GM19035 (cell line): ENCODE data around the gene SGCD.

Experiments used
- ATAC-seq: cut with Tn5 transposase; IDR thresholded peaks from one replicate; pipeline ENCODE4 v1.9.1; 2021; ENCODE audit not compliant: unreplicated experiment

SGCD gene

DNA sequence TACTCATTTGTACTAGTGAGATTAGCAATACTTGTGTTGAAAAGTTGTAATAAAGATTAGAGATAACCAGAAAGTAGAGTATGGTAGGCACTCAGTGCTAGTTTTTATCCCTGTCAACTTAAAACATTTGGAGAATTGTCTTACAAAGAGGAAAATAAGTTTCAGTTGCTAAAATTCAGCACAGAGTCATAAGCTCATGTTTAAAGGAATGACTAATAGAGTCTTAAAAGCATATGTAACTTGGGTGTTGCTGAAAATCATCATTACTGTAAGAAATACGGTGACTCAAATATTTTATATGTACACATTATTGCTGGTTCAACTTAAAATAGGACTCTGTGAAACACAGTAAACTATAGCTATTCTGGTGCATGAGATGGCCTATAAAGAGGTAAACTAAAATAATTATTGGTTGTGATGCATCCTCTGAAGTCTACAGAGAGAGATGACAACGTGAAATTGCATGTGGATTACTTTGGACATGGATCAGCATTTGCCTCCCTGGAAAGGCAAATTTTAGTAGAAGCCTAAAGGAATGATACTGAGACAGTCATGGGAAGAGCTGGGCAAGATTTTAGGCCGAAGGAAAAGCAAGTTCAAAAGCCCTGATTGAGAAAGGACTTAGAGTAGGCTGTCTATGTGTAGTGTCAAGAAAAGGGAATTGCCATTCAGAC lies 34.6 kb downstream of the SGCD start:
- no peak for ATAC-seq

- ATAC-seq = no peak
Measured at GRCh38 chr5:156363861-156364260, 36.9 kb downstream of the SGCD start.

DNA sequence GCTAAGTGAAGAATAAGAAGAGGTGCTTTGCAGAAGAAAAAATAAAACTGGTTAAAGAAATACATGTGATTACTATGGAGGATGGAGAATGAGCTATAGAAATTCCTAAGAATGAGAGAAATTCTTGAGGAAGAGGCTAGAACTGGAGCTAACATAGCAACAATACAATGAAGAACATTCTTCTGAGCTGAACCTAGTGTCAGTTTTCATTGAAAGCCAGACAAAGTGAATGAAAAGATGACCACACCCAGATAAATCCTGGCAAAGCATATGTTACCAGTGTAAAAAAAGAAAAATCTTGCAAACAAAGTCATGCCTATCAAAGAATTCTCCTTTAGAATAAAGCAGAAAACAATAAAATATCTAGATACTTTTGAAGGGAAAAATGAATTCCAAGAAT lies 39.6 kb downstream of the SGCD start:
- ATAC-seq = no peak

GRCh38 chr5:156367597-156367996 lies 40.6 kb downstream of the SGCD start:
- ATAC-seq = no peak

DNA sequence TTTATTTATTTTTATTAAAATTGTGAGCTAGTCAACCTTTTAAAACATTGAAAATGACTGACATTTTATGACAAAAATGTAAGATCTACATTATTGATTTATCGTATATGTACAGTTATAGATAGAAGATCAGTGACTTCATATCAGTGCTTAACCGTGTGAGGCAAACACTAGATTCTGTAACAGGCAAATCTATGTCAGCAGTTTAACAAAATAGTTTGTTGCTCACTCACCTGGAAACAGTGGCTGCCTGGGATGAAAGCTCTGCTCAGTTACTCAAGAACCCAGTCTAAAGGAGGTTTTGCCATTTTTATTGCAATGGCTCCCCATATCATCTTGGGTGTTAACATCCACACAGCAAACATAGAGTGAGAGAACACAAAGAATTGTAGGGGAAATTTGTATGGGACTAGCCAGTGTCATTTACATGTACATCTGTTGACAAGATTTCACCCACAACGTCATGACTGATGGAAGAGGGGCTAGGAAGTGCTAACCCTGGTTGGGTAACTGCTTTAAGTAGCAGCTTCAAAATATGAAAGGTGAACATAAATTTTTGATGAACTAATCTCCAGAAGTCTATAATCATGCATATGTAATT lies 49.0 kb downstream of the SGCD start:
- peak; percentile 70 for ATAC-seq

DNA sequence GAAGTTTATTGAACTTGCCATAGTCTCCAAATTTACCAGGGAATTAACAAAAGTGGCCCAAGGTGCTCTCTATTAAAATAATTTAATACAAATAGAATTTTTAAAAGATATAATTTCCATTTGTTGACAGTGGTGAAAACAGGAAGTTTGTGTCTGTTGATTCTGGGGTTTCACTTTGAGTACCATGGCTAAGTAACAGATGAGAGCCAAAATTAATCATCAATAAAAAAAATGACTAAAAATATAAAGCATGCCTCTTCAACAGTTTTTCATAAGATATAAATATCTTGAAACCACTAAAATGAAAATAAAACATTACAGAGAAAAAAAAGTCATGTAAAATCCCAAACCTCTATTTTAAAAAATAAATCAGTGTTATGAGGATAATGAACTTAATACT lies 49.8 kb downstream of the SGCD start:
- ATAC-seq = peak; percentile 42

GRCh38 chr5:156378159-156378558 lies 51.2 kb downstream of the SGCD start:
- peak; percentile 22 for ATAC-seq

- ATAC-seq = no peak
Measured at GRCh38 chr5:156379206-156379605, 52.2 kb downstream of the SGCD start.

GRCh38 chr5:156380848-156381247 lies 53.9 kb downstream of the SGCD start:
- no peak for ATAC-seq

- ATAC-seq = no peak
Measured at GRCh38 chr5:156383510-156384265, 56.7 kb downstream of the SGCD start.

DNA sequence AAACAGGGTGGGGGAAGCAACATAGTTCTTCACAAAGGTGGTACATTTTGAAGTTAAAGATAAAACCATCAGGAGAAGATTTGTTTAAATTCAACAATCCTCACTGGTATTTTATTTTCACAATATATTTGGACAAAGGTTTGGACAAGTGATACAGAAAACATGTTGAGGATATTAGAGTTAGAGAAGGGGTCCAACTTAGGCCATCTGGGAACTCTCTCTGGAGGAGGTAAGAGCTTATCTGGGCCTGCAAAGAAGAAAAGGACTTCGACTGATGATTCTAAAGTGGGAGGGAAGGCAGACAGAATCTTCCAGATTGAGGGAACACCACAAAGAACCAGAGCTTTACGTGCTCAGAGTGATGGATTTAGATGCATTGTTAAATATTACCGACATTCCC lies 58.5 kb downstream of the SGCD start:
- ATAC-seq = no peak

DNA sequence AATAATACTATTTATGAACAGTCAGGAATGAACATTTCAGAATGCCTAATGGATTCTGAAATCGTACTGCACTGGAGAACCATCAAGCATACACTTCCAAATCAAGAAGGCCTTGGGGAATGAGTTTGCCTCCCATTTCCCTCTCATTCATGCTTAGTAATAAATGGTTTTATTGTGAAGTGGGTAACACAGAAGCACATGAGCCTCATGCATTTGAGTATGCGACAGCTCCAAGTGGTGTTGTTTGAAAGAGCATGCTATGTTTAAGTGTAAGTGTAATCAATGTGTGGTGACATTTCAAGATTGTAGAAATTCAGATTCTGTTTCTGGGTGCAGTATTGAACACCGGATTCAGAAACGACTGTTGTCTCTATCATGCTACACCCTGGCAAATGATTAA lies 60.0 kb downstream of the SGCD start:
- ATAC-seq = no peak

- ATAC-seq = no peak
Measured at GRCh38 chr5:156387391-156387790, 60.4 kb downstream of the SGCD start.

GRCh38 chr5:156388233-156388632 lies 61.3 kb downstream of the SGCD start:
- no peak for ATAC-seq

DNA sequence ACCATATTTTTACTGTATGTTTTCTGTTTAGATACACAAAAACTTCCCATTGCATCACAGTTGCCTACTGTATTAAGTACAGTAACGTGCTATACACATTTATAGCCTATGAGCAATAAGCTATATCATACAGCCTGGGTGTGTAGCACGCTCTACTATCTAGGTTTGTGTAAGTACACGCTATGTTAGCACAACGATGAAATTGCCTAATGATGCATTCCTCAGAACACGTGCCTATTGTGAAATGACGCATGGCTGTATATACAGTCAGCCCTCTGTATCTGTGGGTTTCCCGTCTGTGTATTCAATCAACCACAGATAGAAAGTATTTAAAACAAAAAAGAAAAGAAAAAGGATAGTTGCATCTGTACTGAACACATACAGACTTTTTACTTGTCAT lies 64.2 kb downstream of the SGCD start:
- ATAC-seq = no peak

DNA sequence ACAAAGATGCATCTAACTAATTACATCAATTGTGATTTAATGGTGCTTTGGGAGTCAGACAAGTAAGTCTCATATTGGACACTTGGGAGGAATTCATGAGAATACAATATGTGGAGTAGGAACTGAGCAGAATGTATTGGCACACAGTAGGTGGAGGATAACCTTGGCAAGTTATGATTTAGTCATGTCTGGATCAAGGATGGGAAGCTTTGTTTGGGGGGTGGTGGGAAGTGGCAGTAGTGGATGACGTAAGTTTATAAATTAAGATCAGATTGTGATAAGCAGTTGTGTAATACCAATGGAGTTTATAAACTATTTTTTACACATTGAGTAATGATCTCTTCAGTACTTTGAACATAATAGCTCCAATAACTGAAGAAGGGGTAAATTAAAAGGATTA lies 67.0 kb downstream of the SGCD start:
- ATAC-seq = no peak

GRCh38 chr5:156394642-156395305 lies 67.8 kb downstream of the SGCD start:
- ATAC-seq = no peak

DNA sequence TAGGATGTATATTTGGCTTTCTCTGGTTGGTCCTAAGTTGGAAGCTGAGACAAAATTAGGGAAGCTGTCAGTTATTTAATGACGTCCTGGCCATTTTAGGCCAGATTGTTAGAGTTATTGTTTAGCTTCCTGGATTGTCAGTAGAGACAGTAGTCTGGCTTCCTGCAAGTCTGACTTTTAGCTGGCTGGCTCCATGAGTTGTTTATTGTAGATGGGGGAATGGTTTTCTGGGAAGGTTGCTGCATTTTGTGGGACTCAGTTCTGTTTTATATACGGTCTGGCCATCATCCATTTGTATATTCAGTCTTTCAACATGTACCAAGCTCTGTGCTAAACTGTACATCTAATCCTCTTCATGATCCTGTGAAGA lies 68.3 kb downstream of the SGCD start:
- ATAC-seq = no peak

GRCh38 chr5:156396063-156396829 lies 69.3 kb downstream of the SGCD start:
- ATAC-seq = no peak

GRCh38 chr5:156396830-156397081 lies 69.8 kb downstream of the SGCD start:
- ATAC-seq = no peak

DNA sequence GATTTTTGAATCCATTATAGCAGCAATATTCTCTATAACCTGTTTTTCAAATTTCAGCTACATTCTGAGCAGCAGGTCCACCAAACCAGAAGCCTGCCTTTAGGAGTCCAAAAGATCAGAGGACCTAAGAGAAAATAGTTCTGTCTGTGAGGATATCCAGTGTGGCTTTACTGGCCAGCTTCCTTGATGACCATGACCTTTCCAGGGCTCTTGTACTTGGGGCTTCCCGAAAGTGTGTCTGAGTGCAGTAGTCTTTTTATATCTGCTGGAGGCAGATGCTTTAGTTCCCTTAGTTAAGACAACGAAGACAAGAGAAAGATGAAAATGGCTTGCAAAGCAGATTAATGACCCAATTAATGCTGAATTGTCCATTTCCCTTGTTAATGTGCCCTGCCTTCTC lies 72.4 kb downstream of the SGCD start:
- ATAC-seq = no peak
